BE2C (cell line): Measurements from ENCODE around the gene MTMR2.
"Not testable (repeated sequence)": the region's sequence is repeated elsewhere in the genome, so short reads cannot be mapped to it uniquely, and the experiment has no call there.

Experiments used
- DNase-seq: peaks from one replicate; pipeline ENCODE4 v3.0.0-alpha.2; 2020
- H3K27me3 ChIP-seq: fragments of 250-450 bp; sonication (Bioruptor Pico); 2 replicates; pipeline ENCODE4 v1.5.1; 2020; ENCODE audit warnings: mild to moderate bottlenecking
- H3K36me3 ChIP-seq: fragments of 250-450 bp; sonication (Bioruptor Pico); 2 replicates; pipeline ENCODE4 v1.5.1; 2020; ENCODE audit warnings: mild to moderate bottlenecking
- H3K4me1 ChIP-seq: fragments of 250-450 bp; sonication (Bioruptor Pico); 2 replicates; pipeline ENCODE4 v1.5.1; 2020
- H3K4me3 ChIP-seq: 2 replicates; pipeline ENCODE4 v1.5.1; 2011; ENCODE audit warnings: low read depth, low read length
- H3K9me3 ChIP-seq: fragments of 250-450 bp; sonication (Bioruptor Pico); 2 replicates; pipeline ENCODE4 v1.5.1; 2020
- CTCF ChIP-seq: IDR thresholded peaks from 2 replicates; pipeline ENCODE4 v1.5.1; 2012; ENCODE audit warnings: mild to moderate bottlenecking, low read depth, low read length

The MTMR2 gene

DNA sequence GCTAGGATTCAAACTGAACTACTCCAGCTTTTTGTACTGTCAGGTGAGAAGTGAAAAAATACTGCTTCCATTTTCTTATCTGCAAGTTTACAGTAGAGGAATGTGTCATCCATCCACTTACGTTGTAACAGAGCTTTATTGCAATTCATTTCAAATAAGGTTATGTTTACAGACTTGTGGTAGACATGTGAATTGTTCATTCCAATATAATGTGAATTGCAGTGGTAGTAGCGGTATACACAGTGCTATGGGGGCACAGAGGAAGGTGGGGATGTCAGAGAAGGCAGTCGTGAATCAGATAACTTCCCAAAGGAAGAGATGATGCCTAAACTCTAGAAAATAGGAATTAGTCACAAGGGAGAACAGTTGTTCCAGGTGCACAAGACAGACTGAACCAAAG lies 91.1 kb downstream of the MTMR2 start:
- peaks cover 77% of the 10 kb centered on the region for H3K36me3 ChIP-seq
- no peak for TF ChIP-seq CTCF
- H3K27me3 ChIP-seq: no peaks in the 10 kb centered on the region
- no peaks in the 10 kb centered on the region for H3K4me1 ChIP-seq
- H3K9me3 ChIP-seq: no peaks in the 10 kb centered on the region
- no peak overlapping the region for H3K4me3 ChIP-seq
- DNase-seq: no peak

- H3K4me1 ChIP-seq: no peaks in the 10 kb centered on the region
- no peaks in the 10 kb centered on the region for H3K9me3 ChIP-seq
- peaks cover 67% of the 10 kb centered on the region for H3K36me3 ChIP-seq
- no peak for DNase-seq
- H3K4me3 ChIP-seq: no peak overlapping the region
- no peaks in the 10 kb centered on the region for H3K27me3 ChIP-seq
- no peak for TF ChIP-seq CTCF
Measured at GRCh38 chr11:95831198-95831883, 92.6 kb downstream of the MTMR2 start.

- Histone ChIP-seq H3K36me3 (peaks cover 55% of the 10 kb centered on the region), H3K27me3 (no peaks in the 10 kb centered on the region), H3K4me1 (no peaks in the 10 kb centered on the region), H3K4me3 (no peak overlapping the region), H3K9me3 (no peaks in the 10 kb centered on the region)
- no peak for DNase-seq
- no peak for TF ChIP-seq CTCF
Measured at GRCh38 chr11:95829580-95830259, 94.2 kb downstream of the MTMR2 start.

GRCh38 chr11:95827696-95828095 lies 96.2 kb downstream of the MTMR2 start:
- DNase-seq: no peak
- no peaks in the 10 kb centered on the region for H3K9me3 ChIP-seq
- no peak for TF ChIP-seq CTCF
- H3K4me3 ChIP-seq: no peak overlapping the region
- no peaks in the 10 kb centered on the region for H3K27me3 ChIP-seq
- no peaks in the 10 kb centered on the region for H3K4me1 ChIP-seq
- H3K36me3 ChIP-seq: peaks cover 44% of the 10 kb centered on the region

GRCh38 chr11:95821640-95822039 lies 102.3 kb downstream of the MTMR2 start:
- no peaks in the 10 kb centered on the region for H3K9me3 ChIP-seq
- no peak for DNase-seq
- H3K4me3 ChIP-seq: no peak overlapping the region
- peaks cover 35% of the 10 kb centered on the region for H3K36me3 ChIP-seq
- no peaks in the 10 kb centered on the region for H3K27me3 ChIP-seq
- TF ChIP-seq CTCF: no peak
- H3K4me1 ChIP-seq: no peaks in the 10 kb centered on the region

- H3K27me3 ChIP-seq: no peaks in the 10 kb centered on the region
- no peak overlapping the region for H3K4me3 ChIP-seq
- H3K9me3 ChIP-seq: no peaks in the 10 kb centered on the region
- DNase-seq: no peak
- no peaks in the 10 kb centered on the region for H3K4me1 ChIP-seq
- H3K36me3 ChIP-seq: peaks cover 31% of the 10 kb centered on the region
- TF ChIP-seq CTCF: no peak
Measured at GRCh38 chr11:95816037-95816436, 107.9 kb downstream of the MTMR2 start.

DNA sequence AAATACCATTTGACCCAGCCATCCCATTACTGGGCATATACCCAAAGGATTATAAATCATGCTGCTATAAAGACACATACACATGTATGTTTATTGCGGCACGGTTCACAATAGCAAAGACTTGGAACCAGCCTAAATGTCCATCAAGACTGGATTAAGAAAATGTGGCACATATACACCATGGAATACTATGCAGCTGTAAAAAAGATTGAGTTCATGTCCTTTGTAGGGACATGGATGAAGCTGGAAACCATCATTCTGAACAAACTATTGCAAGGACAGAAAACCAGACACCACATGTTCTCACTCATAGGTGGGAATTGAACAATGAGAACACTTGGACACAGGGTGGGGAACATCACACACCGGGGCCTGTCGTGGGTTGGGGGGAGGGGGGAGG lies 112.9 kb downstream of the MTMR2 start:
- H3K27me3 ChIP-seq, H3K4me1 ChIP-seq, DNase-seq, H3K4me3 ChIP-seq, H3K9me3 ChIP-seq: not testable (repeated sequence)
- peaks cover 31% of the 10 kb centered on the region for H3K36me3 ChIP-seq

- not testable (repeated sequence) for H3K27me3 ChIP-seq, H3K4me1 ChIP-seq, H3K9me3 ChIP-seq, H3K4me3 ChIP-seq, DNase-seq
- peaks cover 25% of the 10 kb centered on the region for H3K36me3 ChIP-seq
Measured at GRCh38 chr11:95806464-95806863, 117.4 kb downstream of the MTMR2 start.
